Measurements from ENCODE around the gene SERPING1.

The SERPING1 gene

DNA sequence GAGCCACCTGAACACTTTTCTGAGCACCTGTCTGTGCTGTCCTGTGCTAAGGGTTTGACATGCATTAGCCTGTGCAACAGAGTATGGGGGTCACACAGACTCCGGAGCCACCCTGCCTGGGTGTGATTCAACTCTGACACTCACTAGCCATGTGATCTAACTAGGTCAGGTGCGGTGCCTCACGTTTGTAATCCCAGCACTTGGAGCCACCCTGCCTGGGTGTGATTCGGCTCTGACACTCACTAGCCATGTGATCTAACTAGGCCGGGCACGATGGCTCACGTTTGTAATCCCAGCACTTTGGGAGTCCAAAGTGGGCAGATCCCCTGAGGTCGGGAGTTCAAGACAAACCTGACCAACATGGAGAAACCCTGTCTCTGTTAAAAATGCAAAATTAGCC, 41.4 kb upstream of the SERPING1 start:
- no peaks in the 10 kb centered on the region for H3K27me3 ChIP-seq (ENCODE audit: insufficient read depth, poor library complexity, severe bottlenecking)
- no peak for DNase-seq (ENCODE audit: low read depth in 1 of 2, low spot score in 1 of 2)
- TF ChIP-seq, protein P1, sequence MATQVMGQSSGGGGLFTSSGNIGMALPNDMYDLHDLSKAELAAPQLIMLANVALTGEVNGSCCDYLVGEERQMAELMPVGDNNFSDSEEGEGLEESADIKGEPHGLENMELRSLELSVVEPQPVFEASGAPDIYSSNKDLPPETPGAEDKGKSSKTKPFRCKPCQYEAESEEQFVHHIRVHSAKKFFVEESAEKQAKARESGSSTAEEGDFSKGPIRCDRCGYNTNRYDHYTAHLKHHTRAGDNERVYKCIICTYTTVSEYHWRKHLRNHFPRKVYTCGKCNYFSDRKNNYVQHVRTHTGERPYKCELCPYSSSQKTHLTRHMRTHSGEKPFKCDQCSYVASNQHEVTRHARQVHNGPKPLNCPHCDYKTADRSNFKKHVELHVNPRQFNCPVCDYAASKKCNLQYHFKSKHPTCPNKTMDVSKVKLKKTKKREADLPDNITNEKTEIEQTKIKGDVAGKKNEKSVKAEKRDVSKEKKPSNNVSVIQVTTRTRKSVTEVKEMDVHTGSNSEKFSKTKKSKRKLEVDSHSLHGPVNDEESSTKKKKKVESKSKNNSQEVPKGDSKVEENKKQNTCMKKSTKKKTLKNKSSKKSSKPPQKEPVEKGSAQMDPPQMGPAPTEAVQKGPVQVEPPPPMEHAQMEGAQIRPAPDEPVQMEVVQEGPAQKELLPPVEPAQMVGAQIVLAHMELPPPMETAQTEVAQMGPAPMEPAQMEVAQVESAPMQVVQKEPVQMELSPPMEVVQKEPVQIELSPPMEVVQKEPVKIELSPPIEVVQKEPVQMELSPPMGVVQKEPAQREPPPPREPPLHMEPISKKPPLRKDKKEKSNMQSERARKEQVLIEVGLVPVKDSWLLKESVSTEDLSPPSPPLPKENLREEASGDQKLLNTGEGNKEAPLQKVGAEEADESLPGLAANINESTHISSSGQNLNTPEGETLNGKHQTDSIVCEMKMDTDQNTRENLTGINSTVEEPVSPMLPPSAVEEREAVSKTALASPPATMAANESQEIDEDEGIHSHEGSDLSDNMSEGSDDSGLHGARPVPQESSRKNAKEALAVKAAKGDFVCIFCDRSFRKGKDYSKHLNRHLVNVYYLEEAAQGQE (IDR thresholded peaks at IDR 0.05; ENCODE audit: insufficient replicate concordance, low read depth): no peak
- TF ChIP-seq GABPA (IDR thresholded peaks at IDR 0.05; ENCODE audit: low read depth) (no peak), CTCF (IDR thresholded peaks at IDR 0.05; ENCODE audit: insufficient read depth, low read length) (no peak), POLR2AphosphoS5 (IDR thresholded peaks at IDR 0.05; ENCODE audit: low read depth) (no peak), SPI1 (IDR thresholded peaks at IDR 0.05; ENCODE audit: borderline replicate concordance, low read depth) (no peak)
- no peak overlapping the region for H3K4me3 ChIP-seq (replicated peaks; ENCODE audit: insufficient read depth, low read length)
- H3K27ac ChIP-seq (replicated peaks): no peak overlapping the region

- TF ChIP-seq SPI1 (IDR thresholded peaks at IDR 0.05; ENCODE audit: borderline replicate concordance, low read depth) (no peak), CTCF (IDR thresholded peaks at IDR 0.05; ENCODE audit: insufficient read depth, low read length) (no peak), GABPA (IDR thresholded peaks at IDR 0.05; ENCODE audit: low read depth) (no peak), POLR2AphosphoS5 (IDR thresholded peaks at IDR 0.05; ENCODE audit: low read depth) (no peak)
- TF ChIP-seq, protein P1 (IDR thresholded peaks at IDR 0.05; ENCODE audit: insufficient replicate concordance, low read depth): no peak
- Histone ChIP-seq H3K27ac (replicated peaks) (no peak overlapping the region), H3K27me3 (ENCODE audit: insufficient read depth, poor library complexity, severe bottlenecking) (no peaks in the 10 kb centered on the region), H3K4me3 (replicated peaks; ENCODE audit: insufficient read depth, low read length) (no peak overlapping the region)
- no peak for DNase-seq (ENCODE audit: low read depth in 1 of 2, low spot score in 1 of 2)
Observed at GRCh38 chr11:57560146-57560545, 37.3 kb upstream of the SERPING1 start.

GRCh38 chr11:57562596-57562995, 34.9 kb upstream of the SERPING1 start:
- H3K4me3 ChIP-seq (replicated peaks; ENCODE audit: insufficient read depth, low read length): no peak overlapping the region
- TF ChIP-seq GABPA (IDR thresholded peaks at IDR 0.05; ENCODE audit: low read depth): no peak
- TF ChIP-seq CTCF (IDR thresholded peaks at IDR 0.05; ENCODE audit: insufficient read depth, low read length): no peak
- TF ChIP-seq, protein P1 (IDR thresholded peaks at IDR 0.05; ENCODE audit: insufficient replicate concordance, low read depth): no peak
- no peak for TF ChIP-seq POLR2AphosphoS5 (IDR thresholded peaks at IDR 0.05; ENCODE audit: low read depth)
- no peak for TF ChIP-seq SPI1 (IDR thresholded peaks at IDR 0.05; ENCODE audit: borderline replicate concordance, low read depth)
- DNase-seq (ENCODE audit: low read depth in 1 of 2, low spot score in 1 of 2): no peak
- no peaks in the 10 kb centered on the region for H3K27me3 ChIP-seq (ENCODE audit: insufficient read depth, poor library complexity, severe bottlenecking)
- no peak overlapping the region for H3K27ac ChIP-seq (replicated peaks)

Data from HL-60 (cell line).